Keratinocyte (primary cell): ENCODE data around the gene PDZRN3. TPM values are rescaled to one million over a fixed set of nuclear protein-coding genes. Genes with fewer than 3 reads are reported as not detected.

Source experiments
- DNase-seq: peaks from one replicate; pipeline ENCODE4 v3.0.0-alpha.2; 2011; ENCODE audit warnings: low read depth, missing footprints, low spot score
- FAIRE-seq: peaks from 2 replicates; lab custom pipeline; 2011; peaks lifted over from hg19 to GRCh38; lab: Jason Lieb, UNC
- H2AFZ ChIP-seq: 2 replicates; pipeline ENCODE4 v1.6.0; 2012; ENCODE audit warnings: low read length, control low read depth, inconsistent platforms; ENCODE audit not compliant: control insufficient read depth
- H3K27ac ChIP-seq: 2 replicates; pipeline ENCODE4 v1.5.1; 2011; ENCODE audit warnings: low read length; ENCODE audit not compliant: control insufficient read depth, insufficient read depth
- H3K27me3 ChIP-seq: 3 replicates; pipeline ENCODE4 v1.6.0; 2011; ENCODE audit warnings: low read length; ENCODE audit not compliant: control insufficient read depth, insufficient read depth; ENCODE audit errors: extremely low read depth
- H3K36me3 ChIP-seq, 2 experiments: 2 replicates in 1 of 2; 3 replicates in 1 of 2; pipeline ENCODE4 v1.5.1; 2011; ENCODE audit warnings: low read length in 2 of 2, mild to moderate bottlenecking in 1 of 2; ENCODE audit not compliant: control insufficient read depth in 2 of 2, insufficient read depth in 2 of 2; ENCODE audit errors: extremely low read depth in 1 of 2
- H3K4me1 ChIP-seq: 3 replicates; pipeline ENCODE4 v1.5.1; 2011; ENCODE audit warnings: low read length; ENCODE audit not compliant: control insufficient read depth, insufficient read depth; ENCODE audit errors: extremely low read depth
- H3K4me2 ChIP-seq: 3 replicates; pipeline ENCODE4 v1.6.0; 2011; ENCODE audit warnings: low read depth, low read length; ENCODE audit not compliant: control insufficient read depth, insufficient read depth; ENCODE audit errors: extremely low read depth
- H3K4me3 ChIP-seq, 3 experiments: fragments of 200-600 bp in 1 of 3; sonication (generic) in 1 of 3; 2 replicates in 2 of 3; 3 replicates in 1 of 3; pipeline ENCODE4 v1.5.1; 2011 to 2016; ENCODE audit warnings: low read length in 3 of 3, mild to moderate bottlenecking in 3 of 3, control low read depth in 2 of 3, inconsistent platforms in 1 of 3, low read depth in 1 of 3, mixed read lengths in 1 of 3, mixed run types in 1 of 3, moderate library complexity in 1 of 3; ENCODE audit not compliant: control insufficient read depth in 2 of 3, insufficient read depth in 2 of 3; ENCODE audit errors: extremely low read depth in 1 of 3
- H3K79me2 ChIP-seq: 2 replicates; pipeline ENCODE4 v1.6.0; 2012; ENCODE audit warnings: low read length; ENCODE audit not compliant: control insufficient read depth, insufficient read depth
- H3K9ac ChIP-seq: 3 replicates; pipeline ENCODE4 v1.6.0; 2011; ENCODE audit warnings: low read length; ENCODE audit not compliant: control insufficient read depth, insufficient read depth; ENCODE audit errors: extremely low read depth
- H3K9me1 ChIP-seq: 3 replicates; pipeline ENCODE4 v1.6.0; 2011; ENCODE audit warnings: low read length; ENCODE audit not compliant: control insufficient read depth, insufficient read depth; ENCODE audit errors: extremely low read depth
- H3K9me3 ChIP-seq: 2 replicates; pipeline ENCODE4 v1.5.1; 2012; ENCODE audit warnings: low read depth, low read length; ENCODE audit not compliant: control insufficient read depth
- H4K20me1 ChIP-seq: 3 replicates; pipeline ENCODE4 v1.6.0; 2011; ENCODE audit warnings: low read length; ENCODE audit not compliant: control insufficient read depth, insufficient read depth; ENCODE audit errors: extremely low read depth
- CTCF ChIP-seq, 3 experiments: IDR thresholded peaks in 1 of 3; conservative IDR thresholded peaks in 1 of 3; optimal IDR thresholded peaks in 1 of 3; 2 replicates in 2 of 3; 3 replicates in 1 of 3; pipeline versions ENCODE3 to v1.5.1; 2011; ENCODE audit warnings: low read length in 3 of 3, mild to moderate bottlenecking in 3 of 3, moderate library complexity in 2 of 3, control low read depth in 1 of 3, inconsistent platforms in 1 of 3; ENCODE audit not compliant: insufficient read depth in 2 of 3; ENCODE audit errors: extremely low read depth in 1 of 3
- EZH2 ChIP-seq: IDR thresholded peaks from one replicate; pipeline ENCODE4 v1.6.1; 2012; ENCODE audit warnings: inconsistent platforms, mild to moderate bottlenecking, low read length, moderate library complexity
- dilution Hi-C: fragments of 300-500 bp; cut with MboI; formaldehyde crosslinking; loops from one replicate; pipeline ENCODE4 v1.7.0; 2020; ENCODE audit warnings: low sequenced_read_pairs; ENCODE audit not compliant: extremely low pct_ligation_motif_present
- polyA plus RNA-seq, 5 experiments: library from polyadenylated mRNA; depleted of rRNA in 3 of 5; stranded (reverse) in 3 of 5; stranded (forward) in 1 of 5; unstranded in 1 of 5; fragments of >200 nt; gene quantifications; 1 replicate in 1 of 5; 2 replicates in 3 of 5; 3 replicates in 1 of 5; pipeline versions ENCODE4 v1.2.1 to v1.2.3, GENCODE V29; 2011 to 2012; ENCODE audit warnings: missing spikeins in 2 of 5, low read depth in 1 of 5, low replicate concordance in 1 of 5

Gene PDZRN3
- polyA plus RNA-seq, 1 donor (not counting 4 experiments of a cell fraction or from before 2014, with no cell fraction given) = not detected

- dilution Hi-C loops = no loop called here
- H3K4me2 ChIP-seq = no peak overlapping the region
- H3K9ac ChIP-seq = no peak overlapping the region
- no peak overlapping the region for H2AFZ ChIP-seq
- H3K36me3 ChIP-seq = no peaks in the 10 kb centered on the region
- peaks cover 29% of the 10 kb centered on the region for H3K27me3 ChIP-seq
- no peak for FAIRE-seq
- H4K20me1 ChIP-seq = no peaks in the 10 kb centered on the region
- H3K27ac ChIP-seq = no peak overlapping the region
- no peaks in the 10 kb centered on the region for H3K9me1 ChIP-seq
- H3K79me2 ChIP-seq = no peaks in the 10 kb centered on the region
- TF ChIP-seq CTCF (optimal IDR thresholded peaks at IDR 0.05 in 1 of 3, IDR thresholded peaks at IDR 0.05 in 1 of 3, conservative IDR thresholded peaks at IDR 0.05 in 1 of 3; ENCODE audit: extremely low read depth in 1 of 3, insufficient read depth in 2 of 3, low read length in 3 of 3) = no peak
- no peak for TF ChIP-seq EZH2
- no peaks in the 10 kb centered on the region for H3K9me3 ChIP-seq
- DNase-seq = no peak
- peaks cover 6% of the 10 kb centered on the region for H3K4me1 ChIP-seq
- no peak overlapping the region for H3K4me3 ChIP-seq
These were observed 1.4 kb downstream of the PDZRN3 start for GRCh38 chr3:73623346-73623745.

DNA sequence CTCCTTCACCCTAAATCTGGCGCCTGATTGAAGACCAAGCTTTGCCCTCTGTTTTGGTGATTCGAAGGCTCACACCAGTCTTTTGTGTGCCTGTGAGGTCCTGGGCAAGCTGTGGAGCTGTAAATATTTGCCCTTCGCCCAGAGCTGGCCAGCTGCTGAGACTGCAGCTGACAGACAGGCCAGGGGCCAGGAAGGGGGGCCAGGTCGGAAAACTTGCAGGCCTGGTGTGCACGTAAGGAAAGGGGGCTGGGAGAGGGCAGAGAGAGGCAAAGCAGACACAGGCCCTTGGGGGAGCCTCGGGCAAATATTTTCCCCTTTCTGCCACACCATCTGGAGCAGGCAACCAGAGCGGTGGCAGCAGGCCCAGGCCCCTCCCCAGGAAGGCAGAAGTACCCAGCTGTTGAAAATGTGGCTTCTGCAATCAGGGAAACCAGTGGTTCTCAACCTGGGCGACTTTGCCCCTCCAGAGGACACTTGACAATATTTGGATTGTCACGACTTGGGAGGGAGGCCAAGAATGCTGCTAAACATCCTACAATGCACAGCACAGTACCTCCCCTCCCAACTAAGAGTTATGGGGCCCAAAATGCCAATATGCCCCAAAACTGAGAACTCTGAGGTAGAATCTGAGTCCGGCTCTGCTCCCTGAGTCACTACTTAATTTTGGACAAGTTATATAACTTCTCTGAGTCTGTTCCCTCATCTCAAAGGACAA is 2.5 kb downstream of the PDZRN3 start:
- H3K9me3 ChIP-seq = no peaks in the 10 kb centered on the region
- peaks cover 29% of the 10 kb centered on the region for H3K27me3 ChIP-seq
- no peaks in the 10 kb centered on the region for H3K9me1 ChIP-seq
- peaks cover 6% of the 10 kb centered on the region for H3K4me1 ChIP-seq
- no peaks in the 10 kb centered on the region for H3K79me2 ChIP-seq
- no peak overlapping the region for H3K9ac ChIP-seq
- H3K27ac ChIP-seq = no peak overlapping the region
- no peaks in the 10 kb centered on the region for H4K20me1 ChIP-seq
- H3K4me3 ChIP-seq = no peak overlapping the region
- dilution Hi-C loops = no loop called here
- DNase-seq (no peak), FAIRE-seq (no peak)
- no peaks in the 10 kb centered on the region for H3K36me3 ChIP-seq
- H2AFZ ChIP-seq = no peak overlapping the region
- no peak overlapping the region for H3K4me2 ChIP-seq
- no peak for TF ChIP-seq EZH2
- TF ChIP-seq CTCF (optimal IDR thresholded peaks at IDR 0.05 in 1 of 3, IDR thresholded peaks at IDR 0.05 in 1 of 3, conservative IDR thresholded peaks at IDR 0.05 in 1 of 3; ENCODE audit: extremely low read depth in 1 of 3, insufficient read depth in 2 of 3, low read length in 3 of 3) = no peak
